ENCODE data around the gene PNCK.
"Not testable (repeated sequence)": the region's sequence is repeated elsewhere in the genome, so short reads cannot be mapped to it uniquely, and the experiment has no call there.

PNCK gene

GRCh38 chrX:153685751-153686696 is 12.4 kb upstream of the PNCK start:
- no peak for DNase-seq

- no peak for DNase-seq
Measured at GRCh38 chrX:153685156-153685536, 11.5 kb upstream of the PNCK start.

- DNase-seq = no peak
Measured at GRCh38 chrX:153684467-153685155, 11.0 kb upstream of the PNCK start.

- DNase-seq = not testable (repeated sequence)
Measured at GRCh38 chrX:153683486-153683885, 9.9 kb upstream of the PNCK start.

GRCh38 chrX:153681175-153681574 is 7.6 kb upstream of the PNCK start:
- DNase-seq = no peak

GRCh38 chrX:153674219-153674851 is 722 bp upstream of the PNCK start:
- DNase-seq = no peak

GRCh38 chrX:153672531-153673427 is 834 bp downstream of the PNCK start:
- no peak for DNase-seq

GRCh38 chrX:153671589-153672530 is 1.8 kb downstream of the PNCK start:
- no peak for DNase-seq

- DNase-seq = no peak
Measured at GRCh38 chrX:153670748-153671588, 2.6 kb downstream of the PNCK start.

- DNase-seq = no peak
Measured at GRCh38 chrX:153669901-153670731, 3.5 kb downstream of the PNCK start.

- no peak for DNase-seq
Measured at GRCh38 chrX:153669174-153669890, 4.3 kb downstream of the PNCK start.

GRCh38 chrX:153668423-153669173 is 5.0 kb downstream of the PNCK start:
- no peak for DNase-seq

- peak; percentile 56 to 63 for DNase-seq
Measured at GRCh38 chrX:153667956-153668396, 5.6 kb downstream of the PNCK start.

GRCh38 chrX:153667281-153667955 is 6.2 kb downstream of the PNCK start:
- no peak for DNase-seq

GRCh38 chrX:153665726-153666306 is 7.8 kb downstream of the PNCK start:
- no peak for DNase-seq

- DNase-seq = no peak
Measured at GRCh38 chrX:153662266-153662665, 11.3 kb downstream of the PNCK start.

GRCh38 chrX:153659268-153659667 is 14.3 kb downstream of the PNCK start:
- DNase-seq = no peak

Data from NCI-H2081 (cell line).